GM12878 (cell line): Measurements from ENCODE around the gene CLK2. TPM values are rescaled to one million over a fixed set of nuclear protein-coding genes. Genes with fewer than 3 reads are reported as not detected.

Experiments used
- ATAC-seq: fragments of 200-7000 bp; cut with Tn5 transposase; 3 replicates; pipeline ENCODE4 v1.9.1; 2020; ENCODE audit warnings: mild to moderate bottlenecking, moderate library complexity
- BruUV-seq: library from RNA; stranded (reverse); fragments of 400-500 nt; replicated peaks from 2 replicates; lab custom pipeline; 2021; lab: Mats Ljungman, UMichigan
- CTCF ChIA-PET: fragments of 300-600 bp; sonication (Branson Sonifier 250); formaldehyde crosslinking; extraction: SDS; loops from one replicate; lab custom pipeline; 2021; ENCODE audit warnings: inconsistent platforms; lab: Yijun Ruan, JAX
- POLR2A ChIA-PET: fragments of 350-600 bp; formaldehyde crosslinking; extraction: SDS; loops from one replicate; lab custom pipeline; 2021; ENCODE audit warnings: inconsistent platforms; lab: Charles Lee
- RAD21 ChIA-PET: fragments of 300-600 bp; sonication (Branson Sonifier 250); formaldehyde crosslinking; loops from one replicate; lab custom pipeline; 2023; ENCODE audit warnings: antibody characterized with exemption; ENCODE audit not compliant: unreplicated experiment; lab: Charles Lee
- SMC1A ChIA-PET: fragments of 300-600 bp; sonication (Branson Sonifier 250); formaldehyde crosslinking; loops from one replicate; lab custom pipeline; 2023; ENCODE audit not compliant: unreplicated experiment, uncharacterized antibody; lab: Charles Lee
- DNase-seq: peaks from one replicate; pipeline ENCODE4 v3.0.0-alpha.2; 2011; ENCODE audit warnings: low read depth, low spot score
- FAIRE-seq: peaks from 3 replicates; lab custom pipeline; 2011; peaks lifted over from hg19 to GRCh38; lab: Jason Lieb, UNC
- H2AFZ ChIP-seq: 2 replicates; pipeline ENCODE4 v1.6.0; 2011; ENCODE audit warnings: low read depth, low read length, control low read depth; ENCODE audit not compliant: control insufficient read depth
- H3K27ac ChIP-seq: 2 replicates; pipeline ENCODE4 v1.5.1; 2011; ENCODE audit warnings: control low read depth; ENCODE audit not compliant: control insufficient read depth, insufficient read depth
- H3K27me3 ChIP-seq, 2 experiments: replicated peaks in 1 of 2; 2 replicates each; pipeline versions ENCODE4 v1.6.0 to v1.6.1; 2011; ENCODE audit warnings: low read length in 1 of 2; ENCODE audit not compliant: control insufficient read depth in 2 of 2, insufficient read depth in 2 of 2
- H3K36me3 ChIP-seq, 2 experiments: 2 replicates each; pipeline ENCODE4 v1.5.1; 2011; ENCODE audit warnings: low read length in 1 of 2; ENCODE audit not compliant: control insufficient read depth in 2 of 2, insufficient read depth in 2 of 2
- H3K4me1 ChIP-seq: 2 replicates; pipeline ENCODE4 v1.6.1; 2011; ENCODE audit warnings: mild to moderate bottlenecking, low read length, moderate library complexity, mixed read lengths; ENCODE audit not compliant: control insufficient read depth, insufficient read depth
- H3K4me2 ChIP-seq: 2 replicates; pipeline ENCODE4 v1.6.0; 2011; ENCODE audit warnings: control low read depth; ENCODE audit not compliant: control insufficient read depth, insufficient read depth
- H3K4me3 ChIP-seq: fragments of 200-600 bp; sonication (generic); 2 replicates; pipeline ENCODE4 v1.5.1; 2016
- H3K79me2 ChIP-seq: 2 replicates; pipeline ENCODE4 v1.6.0; 2011; ENCODE audit warnings: low read length; ENCODE audit not compliant: control insufficient read depth, insufficient read depth
- H3K9ac ChIP-seq: 2 replicates; pipeline ENCODE4 v1.8.0; 2011; ENCODE audit warnings: low read length, control low read depth, mixed read lengths; ENCODE audit not compliant: control insufficient read depth, insufficient read depth
- H3K9me3 ChIP-seq: replicated peaks from 3 replicates; pipeline ENCODE4 v1.5.1; 2011; ENCODE audit warnings: mild to moderate bottlenecking, low read length; ENCODE audit not compliant: control insufficient read depth, insufficient read depth
- H4K20me1 ChIP-seq: 2 replicates; pipeline ENCODE4 v1.6.0; 2011; ENCODE audit not compliant: control insufficient read depth, insufficient read depth
- CREM ChIP-seq: IDR thresholded peaks from 2 replicates; pipeline ENCODE4 v1.6.1; 2014; ENCODE audit warnings: antibody characterized with exemption, low read depth
- CUX1 ChIP-seq: IDR thresholded peaks from 2 replicates; pipeline ENCODE4 v1.6.1; 2012; ENCODE audit warnings: improper control_type of control experiment, low read depth, low read length; ENCODE audit not compliant: insufficient replicate concordance
- GABPA ChIP-seq: IDR thresholded peaks from 2 replicates; pipeline ENCODE4 v1.6.1; 2014; ENCODE audit warnings: antibody characterized with exemption, low read depth, mild to moderate bottlenecking, inconsistent platforms
- POLR2AphosphoS2 ChIP-seq: IDR thresholded peaks from 2 replicates; pipeline ENCODE4 v1.6.1; 2011; ENCODE audit warnings: low read depth, mild to moderate bottlenecking, low read length, improper control_type of control experiment, moderate library complexity
- SREBF1 ChIP-seq: IDR thresholded peaks from 2 replicates; pipeline ENCODE4 v1.6.1; 2012; ENCODE audit warnings: mild to moderate bottlenecking, low read length
- ZBTB40 ChIP-seq: fragments of 450-650 bp; IDR thresholded peaks from 2 replicates; pipeline ENCODE4 v1.6.1; 2016; ENCODE audit warnings: mild to moderate bottlenecking, moderate library complexity, borderline replicate concordance
- WGBS: methylation state at CpG from one replicate; pipeline ENCODE4 v1.1.6; 2016; ENCODE audit warnings: low lambda C conversion rate; ENCODE audit not compliant: insufficient replicate concordance, insufficient coverage; ENCODE audit errors: missing lambda C conversion rate; 5-methylcytosine and 5-hydroxymethylcytosine counted together
- in situ Hi-C: fragments of 300-500 bp; cut with MboI; formaldehyde crosslinking; loops from 9 replicates; pipeline ENCODE4 v1.14.3; 2018; ENCODE audit warnings: mixed read lengths
- intact Hi-C: fragments of 100-400 bp; cut with micrococcal nuclease; formaldehyde crosslinking; loops from one replicate; pipeline ENCODE4 v1.14.2; 2022; ENCODE audit not compliant: unreplicated experiment
- polyA plus RNA-seq, 11 experiments: library from polyadenylated mRNA; depleted of rRNA in 4 of 11; unstranded in 6 of 11; stranded (reverse) in 5 of 11; fragments of >200 nt; fragmentation: Nextera tagmentation in 4 of 11; fragmentation: Illumina TruSeq in 1 of 11; extraction: Ambion mirVana in 4 of 11; extraction: Trizol in 1 of 11; gene quantifications; 1 replicate in 1 of 11; 2 replicates in 10 of 11; pipeline versions ENCODE4 v1.2.1 to v1.2.3, GENCODE V29; 2011 to 2016; ENCODE audit warnings: inconsistent platforms in 2 of 11, missing spikeins in 2 of 11, low read depth in 1 of 11
- total RNA-seq, 4 experiments: library from RNA; depleted of rRNA in 3 of 4; stranded (reverse); fragments of >200 nt in 3 of 4; fragmentation: Illumina TruSeq in 1 of 4; extraction: Trizol in 1 of 4; gene quantifications; 2 replicates each; pipeline versions ENCODE4 v1.2.1 to v1.2.3, GENCODE V29; 2013 to 2021
- TF ChIP-seq, protein P1 (sequence below): fragments of 450-650 bp; IDR thresholded peaks from 2 replicates; pipeline ENCODE4 v1.6.1; 2018; ENCODE audit warnings: borderline replicate concordance, mild to moderate bottlenecking; ENCODE audit not compliant: partially characterized antibody

Gene CLK2
- total and polyA plus RNA-seq, 10 of the 15 experiments (the other 5 are each of a cell fraction or from before 2014, with no cell fraction given), result 11.1 to 83.7 (median 36.7) TPM

GRCh38 chr1:155261852-155262673 is 11.2 kb downstream of the CLK2 start, which contains the start of gene SCAMP3 (continued):
- TF ChIP-seq ZBTB40 (peak; percentile 91), CREM (peak; percentile 92; the same call in 1 of the 2 replicates), SREBF1 (peak; percentile 75)

- no peaks in the 10 kb centered on the region for H4K20me1 ChIP-seq
- H3K79me2 ChIP-seq, result peaks cover 20% of the 10 kb centered on the region
- H3K4me1 ChIP-seq, result peaks cover 7% of the 10 kb centered on the region
- ATAC-seq (peak; percentile 35), DNase-seq (no peak), FAIRE-seq (no peak)
- ChIA-PET POLR2A (interaction anchor here (0.5 to 1.9 kb wide), 8 partner anchors 10 to 482 kb away, joined by 3 to 13 read pairs (median 6); partner anchors contain the start of genes CLK2 and HCN3), CTCF (interaction anchor here (0.9 to 4.3 kb wide), 9 partner anchors 11 to 88 kb away, joined by 3 to 78 read pairs (median 4); partner anchors contain the start of genes CLK2, KRTCAP2, MTX1 and THBS3), SMC1A (interaction anchor here (1.0 to 1.4 kb wide), 4 partner anchors 9 to 47 kb away, joined by 3 to 5 read pairs (median 4); partner anchors contain the start of gene FDPS), RAD21 (interaction anchor here (1.1 to 4.2 kb wide), 4 partner anchors 11 to 62 kb away, joined by 3 to 26 read pairs (median 6); partner anchors contain the start of genes CLK2 and FDPS)
- H3K27ac ChIP-seq, result peak overlapping the region; percentile 84
- peaks cover 12 to 16% of the 10 kb centered on the region in 2 experiments; a peak in 3 of 4 replicates for H3K36me3 ChIP-seq
- H3K27me3 ChIP-seq, result no peaks in the 10 kb centered on the region
- no TSS peak for BruUV-seq
- H3K4me3 ChIP-seq, result peak overlapping the region; percentile 77
- intact Hi-C loops, result no loop called here
- H3K9ac ChIP-seq, result peak overlapping the region; percentile 82
- in situ Hi-C loops, result no loop called here
- H3K4me2 ChIP-seq, result peak overlapping the region; percentile 91
- WGBS, result 0% methylated on average over 9 of the region's 9 CpGs
- H3K9me3 ChIP-seq, result no peaks in the 10 kb centered on the region
- H2AFZ ChIP-seq, result no peak overlapping the region; the same call in 1 of the 2 replicates
- TF ChIP-seq GABPA (peak; percentile 77), CUX1 (no peak), POLR2AphosphoS2 (no peak)
- TF ChIP-seq, protein P1, sequence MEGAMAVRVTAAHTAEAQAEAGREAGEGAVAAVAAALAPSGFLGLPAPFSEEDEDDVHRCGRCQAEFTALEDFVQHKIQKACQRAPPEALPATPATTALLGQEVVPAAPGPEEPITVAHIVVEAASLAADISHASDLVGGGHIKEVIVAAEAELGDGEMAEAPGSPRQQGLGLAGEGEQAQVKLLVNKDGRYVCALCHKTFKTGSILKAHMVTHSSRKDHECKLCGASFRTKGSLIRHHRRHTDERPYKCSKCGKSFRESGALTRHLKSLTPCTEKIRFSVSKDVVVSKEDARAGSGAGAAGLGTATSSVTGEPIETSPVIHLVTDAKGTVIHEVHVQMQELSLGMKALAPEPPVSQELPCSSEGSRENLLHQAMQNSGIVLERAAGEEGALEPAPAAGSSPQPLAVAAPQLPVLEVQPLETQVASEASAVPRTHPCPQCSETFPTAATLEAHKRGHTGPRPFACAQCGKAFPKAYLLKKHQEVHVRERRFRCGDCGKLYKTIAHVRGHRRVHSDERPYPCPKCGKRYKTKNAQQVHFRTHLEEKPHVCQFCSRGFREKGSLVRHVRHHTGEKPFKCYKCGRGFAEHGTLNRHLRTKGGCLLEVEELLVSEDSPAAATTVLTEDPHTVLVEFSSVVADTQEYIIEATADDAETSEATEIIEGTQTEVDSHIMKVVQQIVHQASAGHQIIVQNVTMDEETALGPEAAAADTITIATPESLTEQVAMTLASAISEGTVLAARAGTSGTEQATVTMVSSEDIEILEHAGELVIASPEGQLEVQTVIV, result no peak
Measured at GRCh38 chr1:155261493-155261851, 11.8 kb downstream of the CLK2 start.
